Hematopoietic multipotent progenitor cell treated with erythropoietin and hydrocortisone succinate and interleukin-3 and kit ligand, for 17 days (in vitro differentiated cells): Measurements from ENCODE around the gene PCAT6.

Experiments used
- DNase-seq: peaks from one replicate; pipeline ENCODE4 v3.0.0-alpha.2; 2015; ENCODE audit warnings: low spot score

Gene PCAT6

GRCh38 chr1:202850593-202851362, 40.0 kb downstream of the PCAT6 start:
- DNase-seq, result no peak

GRCh38 chr1:202852163-202852904, 41.6 kb downstream of the PCAT6 start:
- DNase-seq, result peak; percentile 48

GRCh38 chr1:202854787-202855186, 44.0 kb downstream of the PCAT6 start:
- no peak for DNase-seq

- no peak for DNase-seq
These were observed 45.3 kb downstream of the PCAT6 start for GRCh38 chr1:202856014-202856413.

- no peak for DNase-seq
These were observed 46.4 kb downstream of the PCAT6 start for GRCh38 chr1:202857136-202857610.

- DNase-seq, result no peak
These were observed 47.6 kb downstream of the PCAT6 start for GRCh38 chr1:202858331-202858730.

- no peak for DNase-seq
These were observed 48.1 kb downstream of the PCAT6 start for GRCh38 chr1:202858789-202859414.

GRCh38 chr1:202860744-202861419, 50.1 kb downstream of the PCAT6 start:
- no peak for DNase-seq
